Peyer's patch (tissue), 4 donors: ENCODE data around the gene TADA2B. TPM values are rescaled to one million over a fixed set of nuclear protein-coding genes. Genes with fewer than 3 reads are reported as not detected.

Experiments
- DNase-seq, 3 donors: peaks; one replicate each; pipeline ENCODE4 v3.0.0-alpha.2; 2017 to 2019
- H3K27ac ChIP-seq, 4 donors: fragments of 200-600 bp; sonication (generic); one replicate each; pipeline ENCODE4 v1.5.1; 2016 to 2019
- H3K27me3 ChIP-seq, 2 donors: fragments of 200-600 bp; sonication (generic); one replicate each; pipeline ENCODE4 v1.5.1; 2019
- H3K36me3 ChIP-seq, 3 donors: fragments of 200-600 bp; sonication (generic); one replicate each; pipeline ENCODE4 v1.5.1; 2016 to 2019
- H3K4me1 ChIP-seq, 4 donors: fragments of 200-600 bp; sonication (generic); one replicate each; pipeline ENCODE4 v1.5.1; 2016 to 2019
- H3K4me3 ChIP-seq, 4 donors: fragments of 200-600 bp; sonication (generic); 1 replicate in 3 of 4; 2 replicates in 1 of 4; pipeline ENCODE4 v1.5.1; 2016 to 2019; ENCODE audit warnings: mild to moderate bottlenecking in 1 of 4
- H3K9me3 ChIP-seq, 4 donors: fragments of 200-600 bp; sonication (generic); one replicate each; pipeline ENCODE4 v1.5.1; 2016 to 2019; ENCODE audit warnings: mild to moderate bottlenecking in 1 of 4
- CTCF ChIP-seq, 6 experiments: fragments of 450-650 bp in 4 of 6; fragments of 200-600 bp in 2 of 6; sonication (generic) in 1 of 6; IDR thresholded peaks; one replicate each; pipeline ENCODE4 v1.5.1; 2017 to 2019; ENCODE audit warnings: antibody characterized with exemption in 6 of 6, mild to moderate bottlenecking in 3 of 6, moderate library complexity in 1 of 6
- POLR2A ChIP-seq, 2 donors: fragments of 450-650 bp; IDR thresholded peaks; one replicate each; pipeline ENCODE4 v1.5.1; 2017; ENCODE audit warnings: antibody characterized with exemption in 2 of 2, mild to moderate bottlenecking in 2 of 2, moderate library complexity in 2 of 2
- total RNA-seq, 4 donors: library from RNA; depleted of rRNA; stranded (reverse); fragments of >200 nt; gene quantifications; one replicate each; pipeline ENCODE4 v1.1.0, GENCODE V29; 2016

TADA2B gene
- total RNA-seq, 4 donors from 2014 or later: 23.1 to 31.4 (median 27.8) TPM

GRCh38 chr4:7060346-7061150 lies 17.4 kb downstream of the TADA2B start:
- TF ChIP-seq POLR2A (IDR thresholded peaks at IDR 0.05): no peak
- TF ChIP-seq CTCF (IDR thresholded peaks at IDR 0.05): no peak
- no peak for DNase-seq
- Histone ChIP-seq H3K27me3 (no peaks in the 10 kb centered on the region), H3K36me3 (peaks cover 0 to 79% (median 0%) of the 10 kb centered on the region in 3 donors), H3K4me1 (peaks cover 0 to 3% (median 0%) of the 10 kb centered on the region in 4 donors), H3K9me3 (no peaks in the 10 kb centered on the region), H3K27ac (no peak overlapping the region), H3K4me3 (no peak overlapping the region)

- peak in 1 of 3 donors; percentile 14 for DNase-seq
- H3K36me3 ChIP-seq: peaks cover 0 to 66% (median 0%) of the 10 kb centered on the region in 3 donors
- H3K27me3 ChIP-seq: no peaks in the 10 kb centered on the region
- H3K4me3 ChIP-seq: no peak overlapping the region
- H3K4me1 ChIP-seq: peaks cover 4 to 16% (median 6%) of the 10 kb centered on the region in 4 donors
- H3K27ac ChIP-seq: no peak overlapping the region
- TF ChIP-seq POLR2A (IDR thresholded peaks at IDR 0.05): no peak
- TF ChIP-seq CTCF (IDR thresholded peaks at IDR 0.05): no peak
- no peaks in the 10 kb centered on the region for H3K9me3 ChIP-seq
Observed at GRCh38 chr4:7061815-7062214, 18.6 kb downstream of the TADA2B start.

GRCh38 chr4:7062816-7063215 lies 19.6 kb downstream of the TADA2B start:
- DNase-seq: peak in 1 of 3 donors; percentile 6
- H3K4me3 ChIP-seq: no peak overlapping the region
- peaks cover 4 to 18% (median 9%) of the 10 kb centered on the region in 4 donors for H3K4me1 ChIP-seq
- H3K27me3 ChIP-seq: no peaks in the 10 kb centered on the region
- H3K9me3 ChIP-seq: no peaks in the 10 kb centered on the region
- peaks cover 0 to 61% (median 0%) of the 10 kb centered on the region in 3 donors for H3K36me3 ChIP-seq
- no peak overlapping the region for H3K27ac ChIP-seq
- TF ChIP-seq POLR2A (IDR thresholded peaks at IDR 0.05) (no peak), CTCF (IDR thresholded peaks at IDR 0.05) (no peak)

- TF ChIP-seq CTCF (IDR thresholded peaks at IDR 0.05): no peak
- no peak for TF ChIP-seq POLR2A (IDR thresholded peaks at IDR 0.05)
- peak in 1 of 3 donors; percentile 41 for DNase-seq
- Histone ChIP-seq H3K4me1 (peaks cover 4 to 18% (median 9%) of the 10 kb centered on the region in 4 donors), H3K27me3 (no peaks in the 10 kb centered on the region), H3K27ac (no peak overlapping the region), H3K4me3 (no peak overlapping the region), H3K9me3 (no peaks in the 10 kb centered on the region), H3K36me3 (peaks cover 0 to 61% (median 0%) of the 10 kb centered on the region in 3 donors)
Observed at GRCh38 chr4:7063362-7063761, 20.2 kb downstream of the TADA2B start.

- H3K36me3 ChIP-seq: peaks cover 0 to 42% (median 0%) of the 10 kb centered on the region in 3 donors
- DNase-seq: no peak
- no peaks in the 10 kb centered on the region for H3K27me3 ChIP-seq
- H3K4me1 ChIP-seq: peaks cover 4 to 25% (median 13%) of the 10 kb centered on the region in 4 donors
- TF ChIP-seq POLR2A (IDR thresholded peaks at IDR 0.05) (no peak), CTCF (IDR thresholded peaks at IDR 0.05) (no peak)
- H3K27ac ChIP-seq: no peak overlapping the region
- H3K9me3 ChIP-seq: no peaks in the 10 kb centered on the region
- no peak overlapping the region for H3K4me3 ChIP-seq
Observed at GRCh38 chr4:7066006-7066405, 22.8 kb downstream of the TADA2B start.
